PC-9 (cell line): Measurements from ENCODE around the gene SPATA16.

Source experiments
- CTCF ChIP-seq: fragments of 200-600 bp; sonication (generic); conservative IDR thresholded peaks from 2 replicates; pipeline ENCODE4 v1.6.1; 2017; ENCODE audit warnings: mixed run types, antibody characterized with exemption, mild to moderate bottlenecking, moderate library complexity
- EZH2 ChIP-seq: fragments of 200-600 bp; sonication (generic); IDR thresholded peaks from 2 replicates; pipeline ENCODE4 v1.8.0; 2017; ENCODE audit warnings: antibody characterized with exemption, low read depth

- TF ChIP-seq CTCF (no peak), EZH2 (no peak)
Measured at GRCh38 chr3:172859041-172859440, 282.0 kb downstream of the SPATA16 start.
